ENCODE data around the gene SEMA4B. TPM values are rescaled to one million over a fixed set of nuclear protein-coding genes. Genes with fewer than 3 reads are reported as not detected.

SEMA4B gene
- total RNA-seq, 2 donors from 2014 or later = 42.8 to 63.9 TPM

GRCh38 chr15:90212221-90213098 lies 11.3 kb downstream of the SEMA4B start:
- Histone ChIP-seq H3K4me1 (peaks cover 60% of the 10 kb centered on the region), H3K27me3 (no peaks in the 10 kb centered on the region), H3K36me3 (replicated peaks in 1 of 2; ENCODE audit: insufficient read depth in 1 of 2, low read depth in 2 of 2) (no peaks in the 10 kb centered on the region), H3K27ac (peak overlapping the region; percentile 88 to 92 (median 91)), H3K9me3 (no peaks in the 10 kb centered on the region), H3K4me3 (no peak overlapping the region)
- intact Hi-C loops (cut with DNase I) = loop anchor here (5.0 kb wide), 1 partner anchor 50 kb away; no protein-coding TSS in a partner anchor
- TF ChIP-seq POLR2A (IDR thresholded peaks at IDR 0.05) = no peak
- TF ChIP-seq CTCF (IDR thresholded peaks at IDR 0.05) = no peak
- DNase-seq (peak; percentile 67 to 80 (median 72)), ATAC-seq (peak; percentile 33)
- WGBS, 2 donors = 33 to 57% methylated on average over 11 to 35 of the region's 35 CpGs

DNA sequence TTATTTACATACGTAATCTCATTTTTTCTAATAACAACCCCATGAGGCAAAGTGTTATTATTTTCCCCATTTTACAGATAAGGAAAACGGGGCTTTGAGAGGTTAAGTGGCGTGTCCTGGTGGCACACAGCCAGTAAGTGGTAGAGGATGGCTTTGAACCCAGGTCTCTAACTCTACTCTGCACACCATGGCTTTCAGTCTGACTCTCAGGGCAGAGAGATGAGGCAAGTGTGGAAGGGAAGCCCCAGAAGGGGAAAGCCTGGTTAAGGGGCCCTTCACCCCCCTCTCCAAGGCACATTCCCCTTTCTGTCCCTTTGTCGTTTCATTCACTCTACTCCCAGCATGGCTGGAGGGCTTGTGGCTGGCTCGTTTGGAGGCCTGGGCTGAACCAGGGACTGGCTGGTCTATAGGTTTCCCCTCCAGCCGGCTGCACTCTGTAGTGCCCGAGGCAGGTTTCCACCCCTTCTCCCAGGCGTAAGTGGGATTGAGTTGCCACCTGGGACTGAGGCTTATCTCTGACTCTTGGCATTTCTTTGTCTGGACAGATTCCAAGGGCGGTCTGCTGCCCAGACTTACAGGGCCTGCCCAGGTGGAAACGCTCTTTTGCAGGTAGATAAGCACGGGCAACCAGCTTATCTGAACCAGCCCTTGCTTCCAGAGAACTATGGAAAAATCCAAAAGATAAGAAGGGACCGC lies 12.1 kb downstream of the SEMA4B start:
- H3K36me3 ChIP-seq (replicated peaks in 1 of 2; ENCODE audit: insufficient read depth in 1 of 2, low read depth in 2 of 2) = peaks cover 0 to 4% of the 10 kb centered on the region in 2 donors
- peak overlapping the region; percentile 88 to 92 (median 91) for H3K27ac ChIP-seq
- H3K4me1 ChIP-seq = peaks cover 58% of the 10 kb centered on the region
- TF ChIP-seq CTCF (IDR thresholded peaks at IDR 0.05) = peak in 1 of 7 experiments; percentile 1
- peak in 1 of 3 donors; percentile 18 for TF ChIP-seq POLR2A (IDR thresholded peaks at IDR 0.05)
- DNase-seq = peak; percentile 87 to 94 (median 92)
- no peaks in the 10 kb centered on the region for H3K27me3 ChIP-seq
- no peaks in the 10 kb centered on the region for H3K9me3 ChIP-seq
- WGBS, 2 donors = 20 to 26% methylated on average over 10 to 12 of the region's 12 CpGs
- intact Hi-C loops (cut with DNase I) = loop anchor here (5.0 kb wide), 1 partner anchor 51 kb away; no protein-coding TSS in a partner anchor
- ATAC-seq = peak; percentile 93
- no peak overlapping the region for H3K4me3 ChIP-seq

DNA sequence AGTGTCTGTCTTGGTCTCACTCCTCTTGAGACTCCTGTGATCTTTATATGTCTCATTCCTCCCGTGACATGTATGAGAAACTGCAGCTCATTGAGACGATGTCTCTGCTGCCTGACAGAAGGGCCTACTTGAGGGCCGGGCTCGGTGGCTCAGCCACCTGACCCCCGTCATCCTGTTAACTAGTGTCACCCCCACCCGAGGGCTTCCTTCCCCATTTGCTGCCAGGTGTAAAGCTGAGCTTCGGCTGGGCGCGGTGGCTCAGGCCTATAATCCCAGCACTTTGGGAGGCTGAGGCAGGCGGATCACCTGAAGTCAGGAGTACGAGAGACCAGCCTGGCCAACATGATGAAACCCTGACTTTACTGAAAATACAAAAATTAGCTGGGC lies 12.7 kb downstream of the SEMA4B start:
- Histone ChIP-seq H3K36me3 (replicated peaks in 1 of 2; ENCODE audit: insufficient read depth in 1 of 2, low read depth in 2 of 2) (peaks cover 0 to 5% of the 10 kb centered on the region in 2 donors), H3K27me3 (no peaks in the 10 kb centered on the region), H3K4me1 (peaks cover 58% of the 10 kb centered on the region), H3K4me3 (no peak overlapping the region), H3K9me3 (no peaks in the 10 kb centered on the region), H3K27ac (peak overlapping the region; percentile 88 to 92 (median 91))
- no peak for TF ChIP-seq POLR2A (IDR thresholded peaks at IDR 0.05)
- TF ChIP-seq CTCF (IDR thresholded peaks at IDR 0.05) = peak in 1 of 7 experiments; percentile 1
- ATAC-seq (peak; percentile 38), DNase-seq (peak in 3 of 4 donors; percentile 43 to 65 (median 49))
- intact Hi-C loops (cut with DNase I) = loop anchor here (5.0 kb wide), 1 partner anchor 52 kb away; no protein-coding TSS in a partner anchor
- WGBS, 2 donors = 3 to 26% methylated on average over 5 to 11 of the region's 11 CpGs

DNA sequence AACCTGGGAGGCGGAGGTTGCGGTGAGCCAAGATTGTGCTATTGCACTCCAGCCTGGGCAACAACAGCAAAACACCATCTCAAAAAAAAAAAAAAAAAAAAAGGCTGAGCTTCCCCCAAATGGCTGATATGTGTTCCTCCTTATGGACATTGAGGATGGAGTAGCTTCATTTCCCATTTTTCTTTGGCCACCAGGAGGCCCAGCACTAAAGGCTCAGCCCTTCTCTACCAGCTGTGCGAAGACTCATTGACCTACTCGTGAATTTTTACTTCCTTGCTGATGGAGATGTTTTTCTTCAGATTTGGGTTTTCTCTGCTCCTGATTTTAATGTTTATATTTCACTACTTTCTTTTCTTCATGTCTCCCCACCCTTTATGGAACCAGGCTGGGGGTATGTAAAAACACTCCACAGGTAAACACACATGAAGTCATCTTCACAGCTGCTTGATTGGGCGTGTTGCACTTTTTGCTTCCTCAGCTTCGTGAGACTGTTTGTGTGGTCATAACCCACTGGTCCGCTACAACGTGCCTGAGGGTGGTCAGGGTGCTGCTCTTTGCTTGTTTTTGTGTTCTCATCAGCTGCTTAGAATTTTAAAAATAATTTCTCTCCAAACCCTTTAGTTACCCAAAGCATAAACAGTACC lies 13.5 kb downstream of the SEMA4B start:
- intact Hi-C loops (cut with DNase I) = loop anchor here (5.0 kb wide), 1 partner anchor 52 kb away; no protein-coding TSS in a partner anchor
- Histone ChIP-seq H3K4me3 (no peak overlapping the region), H3K27me3 (no peaks in the 10 kb centered on the region), H3K4me1 (peaks cover 65% of the 10 kb centered on the region), H3K36me3 (replicated peaks in 1 of 2; ENCODE audit: insufficient read depth in 1 of 2, low read depth in 2 of 2) (peaks cover 0 to 5% of the 10 kb centered on the region in 2 donors), H3K9me3 (no peaks in the 10 kb centered on the region), H3K27ac (peak overlapping the region in 3 of 4 donors; percentile 90 to 92 (median 92))
- no peak for ATAC-seq
- DNase-seq = peak in 1 of 4 donors; percentile 41
- no peak for TF ChIP-seq POLR2A (IDR thresholded peaks at IDR 0.05)
- peak in 3 of 7 experiments; percentile 25 to 41 (median 37) for TF ChIP-seq CTCF (IDR thresholded peaks at IDR 0.05)
- 70 to 71% methylated on average over 8 of the region's 8 CpGs for WGBS, 2 donors

Measured in body of pancreas (tissue), 4 donors.